ENCODE measurements around the gene TPGS1. TPM values are rescaled to one million over a fixed set of nuclear protein-coding genes. Genes with fewer than 3 reads are reported as not detected.

Gene TPGS1
- 8.1 to 17.5 TPM (median 17.2 TPM) in 5 replicates for total RNA-seq (2022; extraction: Qiagen RNA extraction)

GRCh38 chr19:507286-508203 is at the start of gene TPGS1:
Gene TPGS1 (plus strand): TSS chr19:507497. CDS start chr19:507507, 10 bp downstream.

GRCh38 chr19:460877-461720 is 46.2 kb upstream of the TPGS1 start, which contains the start of gene SHC2:
Gene SHC2 (minus strand): TSS chr19:461033. CDS start chr19:460996, 37 bp downstream.

GRCh38 chr19:496112-496665 is 11.1 kb upstream of the TPGS1 start, which contains the start of gene MADCAM1:
Gene MADCAM1 (plus strand): TSS chr19:496486. CDS start chr19:496500, 14 bp downstream.

GRCh38 chr19:531753-532560 is 24.7 kb downstream of the TPGS1 start, which contains the start of gene CDC34:
Gene CDC34 (plus strand): TSS chr19:531760. CDS start chr19:531932, 172 bp downstream.

GRCh38 chr19:543910-544608 is 36.8 kb downstream of the TPGS1 start, which contains the start of gene GZMM:
Gene GZMM (plus strand): TSS chr19:544053. CDS start chr19:544072, 19 bp downstream.

Other genes starting within 250 kb of the TPGS1 start
- gene PLPP2, start 216.1 kb upstream of the TPGS1 start, total RNA-seq (2022; extraction: Qiagen RNA extraction): 78.6 to 117 TPM (median 112 TPM) in 5 replicates
- 14.9 to 22.8 TPM (median 21.9 TPM) in 5 replicates for gene MIER2, start 162.7 kb upstream of the TPGS1 start, total RNA-seq (2022; extraction: Qiagen RNA extraction)
- 0.25 to 0.59 TPM (median 0.54 TPM) in 5 replicates for gene C2CD4C, start 98.3 kb upstream of the TPGS1 start, total RNA-seq (2022; extraction: Qiagen RNA extraction)
- 0.52 to 1.4 TPM (median 1.1 TPM) in 5 replicates for gene SHC2, start 46.5 kb upstream of the TPGS1 start, total RNA-seq (2022; extraction: Qiagen RNA extraction)
- gene MADCAM1, start 11.0 kb upstream of the TPGS1 start, total RNA-seq (2022; extraction: Qiagen RNA extraction): 0.23 to 0.39 TPM (median 0.33 TPM) in 5 replicates
- gene CDC34, start 24.3 kb downstream of the TPGS1 start, total RNA-seq (2022; extraction: Qiagen RNA extraction): 67.1 to 108 TPM (median 103 TPM) in 5 replicates
- gene GZMM, start 36.6 kb downstream of the TPGS1 start, total RNA-seq (2022; extraction: Qiagen RNA extraction): 0.15 to 0.57 TPM (median 0.36 TPM) in 5 replicates
- 715 to 760 TPM (median 743 TPM) in 5 replicates for gene BSG, start 65.1 kb downstream of the TPGS1 start, total RNA-seq (2022; extraction: Qiagen RNA extraction)
- 27.2 to 45.0 TPM (median 40.3 TPM) in 5 replicates for gene HCN2, start 82.4 kb downstream of the TPGS1 start, total RNA-seq (2022; extraction: Qiagen RNA extraction)
- 68.3 to 100 TPM (median 97.9 TPM) in 5 replicates for gene POLRMT, start 126.0 kb downstream of the TPGS1 start, total RNA-seq (2022; extraction: Qiagen RNA extraction)
- gene FGF22, start 132.4 kb downstream of the TPGS1 start, total RNA-seq (2022; extraction: Qiagen RNA extraction): 0.22 to 1.2 TPM (median 0.76 TPM) in 5 replicates
- 45.1 to 75.9 TPM (median 71.8 TPM) in 5 replicates for gene RNF126, start 155.7 kb downstream of the TPGS1 start, total RNA-seq (2022; extraction: Qiagen RNA extraction)
- gene FSTL3, start 168.9 kb downstream of the TPGS1 start, total RNA-seq (2022; extraction: Qiagen RNA extraction): 153 to 212 TPM (median 193 TPM) in 5 replicates
- 0.13 TPM in 1 of 5 replicates, not detected in the others for gene PRSS57, start 188.0 kb downstream of the TPGS1 start, total RNA-seq (2022; extraction: Qiagen RNA extraction)
- gene PALM, start 201.4 kb downstream of the TPGS1 start, total RNA-seq (2022; extraction: Qiagen RNA extraction): 11.5 to 17.8 TPM (median 15.2 TPM) in 5 replicates
- 76.4 to 104 TPM (median 97.4 TPM) in 5 replicates for gene MISP, start 243.6 kb downstream of the TPGS1 start, total RNA-seq (2022; extraction: Qiagen RNA extraction)

Data from A549 treated with CORT108297 at 1 μM for 4 hours (cell line).